Fibroblast of lung (primary cell): ENCODE data around the gene NAA30. TPM values are rescaled to one million over a fixed set of nuclear protein-coding genes. Genes with fewer than 3 reads are reported as not detected.

Source experiments
- DNase-seq, 2 donors: peaks; one replicate each; pipeline versions ENCODE4 v3.0.0 to v3.0.0-alpha.2; 2010; ENCODE audit warnings: low read depth in 2 of 2
- H2AFZ ChIP-seq: 2 replicates; pipeline ENCODE4 v1.5.1; 2012; ENCODE audit warnings: low read length, control low read depth, inconsistent platforms
- H3K27ac ChIP-seq: 2 replicates; pipeline ENCODE4 v1.5.1; 2011; ENCODE audit warnings: low read length, control low read depth; ENCODE audit not compliant: insufficient read depth
- H3K27me3 ChIP-seq: 2 replicates; pipeline ENCODE4 v1.5.1; 2011; ENCODE audit warnings: mild to moderate bottlenecking, low read length; ENCODE audit not compliant: control insufficient read depth, insufficient read depth
- H3K36me3 ChIP-seq: 2 replicates; pipeline ENCODE4 v1.5.1; 2011; ENCODE audit warnings: low read length; ENCODE audit not compliant: control insufficient read depth, insufficient read depth
- H3K4me1 ChIP-seq: 2 replicates; pipeline ENCODE4 v1.5.1; 2011; ENCODE audit warnings: low read length; ENCODE audit not compliant: control insufficient read depth, insufficient read depth; ENCODE audit errors: extremely low read depth
- H3K4me2 ChIP-seq: 2 replicates; pipeline ENCODE4 v1.5.1; 2011; ENCODE audit warnings: low read length, control low read depth; ENCODE audit not compliant: insufficient read depth; ENCODE audit errors: extremely low read depth
- H3K4me3 ChIP-seq, 4 experiments: fragments of 200-600 bp in 1 of 4; sonication (generic) in 1 of 4; replicated peaks in 1 of 4; 2 replicates each; pipeline ENCODE4 v1.5.1; 2011 to 2016; ENCODE audit warnings: low read length in 4 of 4, low read depth in 3 of 4, mild to moderate bottlenecking in 3 of 4, control low read depth in 2 of 4, inconsistent platforms in 1 of 4, mixed read lengths in 1 of 4; ENCODE audit not compliant: insufficient read depth in 1 of 4; ENCODE audit errors: control extremely low read depth in 1 of 4
- H3K79me2 ChIP-seq: 2 replicates; pipeline ENCODE4 v1.5.1; 2012; ENCODE audit warnings: mild to moderate bottlenecking, low read length, inconsistent platforms; ENCODE audit not compliant: control insufficient read depth, insufficient read depth
- H3K9ac ChIP-seq: 2 replicates; pipeline ENCODE4 v1.5.1; 2011; ENCODE audit warnings: mild to moderate bottlenecking, low read length, control low read depth; ENCODE audit not compliant: insufficient read depth
- H3K9me3 ChIP-seq: 2 replicates; pipeline ENCODE4 v1.5.1; 2012; ENCODE audit warnings: low read depth, low read length; ENCODE audit not compliant: control insufficient read depth, insufficient read depth
- H4K20me1 ChIP-seq: 2 replicates; pipeline ENCODE4 v1.5.1; 2011; ENCODE audit warnings: low read length; ENCODE audit not compliant: control insufficient read depth, insufficient read depth; ENCODE audit errors: extremely low read depth
- CTCF ChIP-seq, 2 donors: IDR thresholded peaks in 1 of 2; conservative IDR thresholded peaks in 1 of 2; 1 replicate in 1 of 2; 2 replicates in 1 of 2; pipeline ENCODE4 v1.5.1; 2011 to 2012; ENCODE audit warnings: low read length in 2 of 2, control low read depth in 1 of 2, inconsistent platforms in 1 of 2, low read depth in 1 of 2, mild to moderate bottlenecking in 1 of 2
- EZH2 ChIP-seq: IDR thresholded peaks from 2 replicates; pipeline ENCODE4 v1.5.1; 2012; ENCODE audit warnings: low read length, control low read depth, mild to moderate bottlenecking; ENCODE audit errors: missing control alignments
- polyA plus RNA-seq, 2 donors: library from polyadenylated mRNA; depleted of rRNA in 1 of 2; stranded (reverse) in 1 of 2; unstranded in 1 of 2; fragments of >200 nt; gene quantifications; 2 replicates each; pipeline ENCODE4 v1.2.1, GENCODE V29; 2011 to 2012; ENCODE audit warnings: missing spikeins in 1 of 2
- total RNA-seq: library from RNA; depleted of rRNA; stranded (reverse); fragments of >200 nt; gene quantifications from 2 replicates; pipeline ENCODE4 v1.2.1, GENCODE V29; 2014

Gene NAA30
- total and polyA plus RNA-seq, 2 donors (not counting 1 experiment from before 2014, with no cell fraction given) = 13.8 to 15.2 TPM

- Histone ChIP-seq H3K79me2 (no peaks in the 10 kb centered on the region), H3K36me3 (no peaks in the 10 kb centered on the region), H3K4me1 (no peaks in the 10 kb centered on the region), H4K20me1 (no peaks in the 10 kb centered on the region), H3K9ac (no peak overlapping the region), H3K4me2 (no peak overlapping the region), H3K27ac (no peak overlapping the region), H3K4me3 (no peak overlapping the region), H3K27me3 (no peaks in the 10 kb centered on the region), H2AFZ (no peak overlapping the region), H3K9me3 (no peaks in the 10 kb centered on the region)
- DNase-seq = peak in 1 of 2 donors; percentile 19
- no peak for TF ChIP-seq EZH2
- TF ChIP-seq CTCF (conservative IDR thresholded peaks at IDR 0.05 in 1 of 2, IDR thresholded peaks at IDR 0.05 in 1 of 2; ENCODE audit: low read depth in 1 of 2, low read length in 2 of 2) = no peak
These were observed 19.4 kb upstream of the NAA30 start for GRCh38 chr14:57371013-57371412.

DNA sequence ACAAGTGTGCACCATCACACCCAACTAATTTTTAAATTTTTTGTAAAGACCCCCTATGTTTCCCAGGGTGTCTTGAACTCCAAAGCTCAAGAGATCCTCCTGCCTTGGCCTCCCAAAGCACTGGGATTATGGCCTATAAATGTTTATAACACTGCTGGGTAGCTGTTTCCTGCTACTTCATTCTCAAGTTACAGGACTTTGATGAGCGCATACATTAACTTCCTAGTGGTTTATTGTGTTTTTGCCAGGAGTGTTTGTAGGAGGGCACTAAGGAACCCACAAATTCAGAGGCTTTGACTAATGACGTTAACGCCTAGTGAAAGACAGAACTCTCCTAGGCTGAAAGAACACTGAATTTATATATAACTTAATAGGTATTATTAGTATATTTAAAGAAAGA is 15.2 kb upstream of the NAA30 start:
- H2AFZ ChIP-seq = no peak overlapping the region
- TF ChIP-seq EZH2 = no peak
- no peak overlapping the region for H3K4me3 ChIP-seq
- H3K36me3 ChIP-seq = no peaks in the 10 kb centered on the region
- no peaks in the 10 kb centered on the region for H3K4me1 ChIP-seq
- H3K9me3 ChIP-seq = no peaks in the 10 kb centered on the region
- H3K27ac ChIP-seq = no peak overlapping the region
- H3K27me3 ChIP-seq = no peaks in the 10 kb centered on the region
- H3K9ac ChIP-seq = no peak overlapping the region
- no peak for DNase-seq
- no peak overlapping the region for H3K4me2 ChIP-seq
- H3K79me2 ChIP-seq = no peaks in the 10 kb centered on the region
- H4K20me1 ChIP-seq = no peaks in the 10 kb centered on the region

GRCh38 chr14:57378661-57379060 is 11.7 kb upstream of the NAA30 start:
- Histone ChIP-seq H3K4me1 (peaks cover 3% of the 10 kb centered on the region), H3K4me2 (no peak overlapping the region), H3K9me3 (no peaks in the 10 kb centered on the region), H3K79me2 (no peaks in the 10 kb centered on the region), H3K27ac (no peak overlapping the region), H3K4me3 (no peak overlapping the region), H2AFZ (no peak overlapping the region), H3K36me3 (no peaks in the 10 kb centered on the region), H4K20me1 (no peaks in the 10 kb centered on the region), H3K27me3 (no peaks in the 10 kb centered on the region), H3K9ac (no peak overlapping the region)
- TF ChIP-seq EZH2 = no peak
- TF ChIP-seq CTCF (conservative IDR thresholded peaks at IDR 0.05 in 1 of 2, IDR thresholded peaks at IDR 0.05 in 1 of 2; ENCODE audit: low read depth in 1 of 2, low read length in 2 of 2) = no peak
- DNase-seq = peak in 1 of 2 donors; percentile 35
